Measurements from ENCODE around the gene ADIG. TPM values are rescaled to one million over a fixed set of nuclear protein-coding genes. Genes with fewer than 3 reads are reported as not detected.

The ADIG gene
- total and polyA plus RNA-seq, 2 of the 13 experiments (the other 11 are each of a cell fraction or from before 2014, with no cell fraction given), result 0.15 TPM; not detected in 1

- FAIRE-seq, result no peak
- H4K20me1 ChIP-seq (ENCODE audit: insufficient read depth, low read length), result no peaks in the 10 kb centered on the region
Measured at GRCh38 chr20:38569747-38570525, 11.1 kb upstream of the ADIG start.

More at GRCh38 chr20:38569747-38570525, 11.1 kb upstream of the ADIG start:
- H3K27me3 ChIP-seq (ENCODE audit: control insufficient read depth in 1 of 2, insufficient read depth in 2 of 2, low read length in 2 of 2), result no peaks in the 10 kb centered on the region
- H3K36me3 ChIP-seq (replicated peaks in 1 of 2; ENCODE audit: control insufficient read depth in 1 of 2, insufficient read depth in 2 of 2, low read length in 2 of 2), result peaks cover 23 to 67% of the 10 kb centered on the region in 2 experiments
- intact Hi-C loops (cut with micrococcal nuclease; ENCODE audit: unreplicated experiment) (no loop called here), in situ Hi-C loops (cut with HindIII; ENCODE audit: extremely low pct_ligation_motif_present, low pct_unique_long_range_greater_than_20kb) (no loop called here)
- DNase-seq (ENCODE audit: low spot score), result no peak
- H2AFZ ChIP-seq (ENCODE audit: low read length), result no peak overlapping the region
- H3K9me3 ChIP-seq (ENCODE audit: low read length), result no peaks in the 10 kb centered on the region
- BruUV-seq (replicated peaks), result no TSS peak
- no peak overlapping the region for H3K27ac ChIP-seq (ENCODE audit: extremely low read length, insufficient read depth, low read length)
- TF ChIP-seq ZMAT3 (CRISPR knock-in tag; conservative IDR thresholded peaks at IDR 0.05) (no peak), ZNF343 (CRISPR knock-in tag; IDR thresholded peaks at IDR 0.05) (no peak), MBD4 (IDR thresholded peaks at IDR 0.05; ENCODE audit: borderline replicate concordance, low read length) (no peak), MTERF4 (CRISPR knock-in tag; IDR thresholded peaks at IDR 0.05) (no peak), FLYWCH1 (CRISPR knock-in tag; IDR thresholded peaks at IDR 0.05) (no peak), ZNF576 (CRISPR knock-in tag; IDR thresholded peaks at IDR 0.05) (no peak), ZNF556 (CRISPR knock-in tag; IDR thresholded peaks at IDR 0.05; ENCODE audit: borderline replicate concordance) (no peak), ZNF788 (CRISPR knock-in tag; IDR thresholded peaks at IDR 0.05; ENCODE audit: borderline replicate concordance) (no peak), FOXC1 (CRISPR knock-in tag; IDR thresholded peaks at IDR 0.05; ENCODE audit: borderline replicate concordance) (no peak), GTF2F1 (IDR thresholded peaks at IDR 0.05; ENCODE audit: low read length) (no peak), ZNF652 (CRISPR knock-in tag; IDR thresholded peaks at IDR 0.05; ENCODE audit: borderline replicate concordance, low read depth) (no peak)
- TF ChIP-seq, protein P1, sequence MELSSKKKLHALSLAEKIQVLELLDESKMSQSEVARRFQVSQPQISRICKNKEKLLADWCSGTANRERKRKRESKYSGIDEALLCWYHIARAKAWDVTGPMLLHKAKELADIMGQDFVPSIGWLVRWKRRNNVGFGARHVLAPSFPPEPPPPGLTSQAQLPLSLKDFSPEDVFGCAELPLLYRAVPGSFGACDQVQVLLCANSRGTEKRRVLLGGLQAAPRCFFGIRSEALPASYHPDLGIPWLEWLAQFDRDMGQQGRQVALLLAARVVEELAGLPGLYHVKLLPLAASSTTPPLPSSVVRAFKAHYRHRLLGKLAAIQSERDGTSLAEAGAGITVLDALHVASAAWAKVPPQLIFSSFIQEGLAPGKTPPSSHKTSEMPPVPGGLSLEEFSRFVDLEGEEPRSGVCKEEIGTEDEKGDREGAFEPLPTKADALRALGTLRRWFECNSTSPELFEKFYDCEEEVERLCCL (CRISPR knock-in tag; IDR thresholded peaks at IDR 0.05; ENCODE audit: borderline replicate concordance), result no peak
- ChIA-PET CTCF (ENCODE audit: low intra/inter-chr PET ratio, low total read pairs) (no interaction called here), POLR2A (no interaction called here)
- H3K4me1 ChIP-seq (ENCODE audit: insufficient read depth, low read length), result peaks cover 7% of the 10 kb centered on the region; the same call in 1 of the 2 replicates
- WGBS (ENCODE audit: low lambda C conversion rate), result 84% methylated on average over 5 of the region's 5 CpGs
- no peaks in the 10 kb centered on the region for H3K79me2 ChIP-seq (ENCODE audit: insufficient read depth, low read length)
- H3K4me3 ChIP-seq (replicated peaks in 1 of 3; ENCODE audit: insufficient read depth in 1 of 3, low read depth in 2 of 3, low read length in 3 of 3), result no peak overlapping the region
- ATAC-seq, result no peak
- no peak overlapping the region for H3K9ac ChIP-seq (ENCODE audit: insufficient read depth, low read depth, low read length)
- no peak overlapping the region for H3K4me2 ChIP-seq (ENCODE audit: low read depth, low read length)

Measured in HepG2 (cell line).